HEK293 (cell line): ENCODE data around the gene MAML2.

ENCODE experiments used
- CTCF ChIA-PET: fragments of 350-600 bp; formaldehyde crosslinking; extraction: SDS; loops from one replicate; lab custom pipeline; 2021; ENCODE audit warnings: antibody characterized with exemption; lab: Yijun Ruan, JAX
- POLR2A ChIA-PET: fragments of 300-600 bp; formaldehyde crosslinking; extraction: SDS; loops from one replicate; lab custom pipeline; 2020; ENCODE audit warnings: antibody characterized with exemption, inconsistent platforms; lab: Yijun Ruan, JAX
- H3K27ac ChIP-seq: fragments of 200-500 bp; sonication (Bioruptor generic); 2 replicates; pipeline ENCODE4 v1.5.1; 2014; ENCODE audit warnings: low read depth, low read length, control low read depth, inconsistent platforms; ENCODE audit errors: extremely low read depth
- H3K36me3 ChIP-seq, 2 experiments: fragments of 200-500 bp in 1 of 2; sonication (Bioruptor generic) in 1 of 2; 1 replicate in 1 of 2; 2 replicates in 1 of 2; pipeline ENCODE4 v1.5.1; 2014 to 2017; ENCODE audit warnings: inconsistent platforms in 2 of 2, low read length in 2 of 2; ENCODE audit not compliant: control insufficient read depth in 2 of 2, insufficient read depth in 1 of 2
- H3K4me1 ChIP-seq: fragments of 200-500 bp; sonication (Bioruptor generic); 2 replicates; pipeline ENCODE4 v1.5.1; 2014; ENCODE audit warnings: mild to moderate bottlenecking, low read length, inconsistent platforms; ENCODE audit not compliant: control insufficient read depth, insufficient read depth
- H3K4me3 ChIP-seq: 2 replicates; pipeline ENCODE4 v1.5.1; 2011; ENCODE audit warnings: low read depth, mild to moderate bottlenecking, control low read depth, low read length, moderate library complexity
- H3K9me3 ChIP-seq: fragments of 200-500 bp; sonication (Bioruptor generic); 2 replicates; pipeline ENCODE4 v1.5.1; 2014; ENCODE audit warnings: low read depth, low read length, inconsistent platforms; ENCODE audit not compliant: control insufficient read depth, insufficient read depth
- GLI2 ChIP-seq: fragments of 450-650 bp; formaldehyde crosslinking; IDR thresholded peaks from 2 replicates; pipeline ENCODE4; 2017; ENCODE audit warnings: missing biosample characterization, missing genetic modification characterization, low read depth, borderline replicate concordance
- TCF7L2 ChIP-seq: IDR thresholded peaks from 2 replicates; pipeline ENCODE4 v1.6.1; 2011; ENCODE audit warnings: low read depth, mild to moderate bottlenecking, inconsistent platforms, low read length, moderate library complexity, borderline replicate concordance
- YY1 ChIP-seq: fragments of 450-650 bp; formaldehyde crosslinking; IDR thresholded peaks from 2 replicates; pipeline ENCODE4 v1.5.1; 2018; ENCODE audit warnings: missing biosample characterization, missing genetic modification characterization
- ZBTB7A ChIP-seq: fragments of 450-650 bp; formaldehyde crosslinking; IDR thresholded peaks from 2 replicates; pipeline ENCODE4 v1.5.1; 2016; ENCODE audit warnings: low read depth, missing biosample characterization, missing genetic modification characterization
- ZNF133 ChIP-seq: fragments of 450-650 bp; formaldehyde crosslinking; IDR thresholded peaks from 2 replicates; pipeline ENCODE4 v1.5.1; 2016; ENCODE audit warnings: missing biosample characterization, missing genetic modification characterization
- ZNF138 ChIP-seq: fragments of 450-650 bp; formaldehyde crosslinking; IDR thresholded peaks from 2 replicates; pipeline ENCODE4 v1.5.1; 2016; ENCODE audit warnings: missing biosample characterization, missing genetic modification characterization, borderline replicate concordance
- ZNF174 ChIP-seq: fragments of 450-650 bp; formaldehyde crosslinking; IDR thresholded peaks from 2 replicates; pipeline ENCODE4 v1.5.0; 2017; ENCODE audit warnings: missing biosample characterization, mild to moderate bottlenecking, missing genetic modification characterization
- ZNF37A ChIP-seq: fragments of 450-650 bp; IDR thresholded peaks from 2 replicates; pipeline ENCODE4 v1.5.1; 2018; ENCODE audit warnings: missing biosample characterization, missing genetic modification characterization
- ZNF416 ChIP-seq: fragments of 450-650 bp; formaldehyde crosslinking; IDR thresholded peaks from 2 replicates; pipeline ENCODE4 v1.5.1; 2016; ENCODE audit warnings: missing biosample characterization, missing genetic modification characterization
- ZNF433 ChIP-seq: fragments of 450-650 bp; formaldehyde crosslinking; IDR thresholded peaks from 2 replicates; pipeline ENCODE4 v1.5.1; 2016; ENCODE audit warnings: missing biosample characterization, missing genetic modification characterization, low read depth
- ZNF501 ChIP-seq: fragments of 450-650 bp; formaldehyde crosslinking; IDR thresholded peaks from 2 replicates; pipeline ENCODE4 v1.5.1; 2016; ENCODE audit warnings: missing biosample characterization, missing genetic modification characterization
- ZNF555 ChIP-seq: fragments of 450-650 bp; formaldehyde crosslinking; conservative IDR thresholded peaks from 2 replicates; pipeline ENCODE4 v1.5.1; 2017; ENCODE audit warnings: missing biosample characterization, mild to moderate bottlenecking, missing genetic modification characterization, inconsistent platforms
- ZNF621 ChIP-seq: fragments of 450-650 bp; formaldehyde crosslinking; IDR thresholded peaks from 2 replicates; pipeline ENCODE4 v1.5.1; 2017; ENCODE audit warnings: missing biosample characterization, missing genetic modification characterization
- ZNF658 ChIP-seq: fragments of 450-650 bp; formaldehyde crosslinking; IDR thresholded peaks from 2 replicates; pipeline ENCODE4; 2016; ENCODE audit warnings: missing biosample characterization, missing genetic modification characterization
- ZNF677 ChIP-seq: fragments of 450-650 bp; IDR thresholded peaks from 2 replicates; pipeline ENCODE4 v1.5.0; 2018; ENCODE audit warnings: missing biosample characterization, mild to moderate bottlenecking, missing genetic modification characterization, moderate library complexity
- ZNF707 ChIP-seq: fragments of 450-650 bp; formaldehyde crosslinking; IDR thresholded peaks from 2 replicates; pipeline ENCODE4 v1.5.1; 2016; ENCODE audit warnings: missing biosample characterization, missing genetic modification characterization
- ZNF792 ChIP-seq: fragments of 450-650 bp; formaldehyde crosslinking; IDR thresholded peaks from 2 replicates; pipeline ENCODE4 v1.5.1; 2016; ENCODE audit warnings: missing biosample characterization, missing genetic modification characterization
- TF ChIP-seq, protein P1 (sequence below): fragments of 450-650 bp; formaldehyde crosslinking; IDR thresholded peaks from 2 replicates; pipeline ENCODE4 v1.5.1; 2016; ENCODE audit warnings: missing biosample characterization, missing genetic modification characterization, low read depth
- TF ChIP-seq, protein P2 (sequence below): fragments of 450-650 bp; formaldehyde crosslinking; IDR thresholded peaks from 2 replicates; pipeline ENCODE4 v1.5.1; 2017; ENCODE audit warnings: missing biosample characterization, missing genetic modification characterization
- TF ChIP-seq, protein P3 (sequence below): fragments of 450-650 bp; formaldehyde crosslinking; IDR thresholded peaks from 2 replicates; pipeline ENCODE4 v1.5.1; 2016; ENCODE audit warnings: missing biosample characterization, missing genetic modification characterization
- TF ChIP-seq, protein P4 (sequence below): fragments of 450-650 bp; formaldehyde crosslinking; IDR thresholded peaks from 2 replicates; pipeline ENCODE4 v1.5.1; 2016; ENCODE audit warnings: missing biosample characterization, missing genetic modification characterization
- TF ChIP-seq, protein P5 (sequence below): fragments of 450-650 bp; formaldehyde crosslinking; IDR thresholded peaks from 2 replicates; pipeline ENCODE4 v1.5.1; 2016; ENCODE audit warnings: missing biosample characterization, missing genetic modification characterization

MAML2 gene

DNA sequence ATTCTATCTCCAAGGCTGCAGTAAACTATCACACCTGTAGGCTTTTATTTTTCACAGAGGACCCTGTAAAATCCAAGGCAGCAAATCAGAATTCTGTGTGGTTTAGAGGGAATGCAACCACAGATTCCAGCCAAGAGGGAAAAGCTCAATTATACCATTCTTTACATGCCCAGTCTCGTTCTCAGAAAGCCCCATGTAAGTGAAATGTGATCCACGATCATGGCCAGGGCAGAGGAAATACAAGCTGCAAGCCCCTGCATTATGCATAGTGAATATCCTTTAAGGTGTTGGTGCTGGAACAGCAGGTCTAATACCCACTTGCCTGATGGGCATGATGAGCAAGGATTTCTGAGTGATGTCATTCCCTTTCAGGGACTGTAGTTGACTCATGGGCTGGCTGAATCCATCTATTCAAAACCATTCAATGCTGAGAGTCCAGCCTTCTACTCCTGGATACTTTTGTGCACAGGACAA, 220.4 kb downstream of the MAML2 start (continued):
- TF ChIP-seq, protein P1, sequence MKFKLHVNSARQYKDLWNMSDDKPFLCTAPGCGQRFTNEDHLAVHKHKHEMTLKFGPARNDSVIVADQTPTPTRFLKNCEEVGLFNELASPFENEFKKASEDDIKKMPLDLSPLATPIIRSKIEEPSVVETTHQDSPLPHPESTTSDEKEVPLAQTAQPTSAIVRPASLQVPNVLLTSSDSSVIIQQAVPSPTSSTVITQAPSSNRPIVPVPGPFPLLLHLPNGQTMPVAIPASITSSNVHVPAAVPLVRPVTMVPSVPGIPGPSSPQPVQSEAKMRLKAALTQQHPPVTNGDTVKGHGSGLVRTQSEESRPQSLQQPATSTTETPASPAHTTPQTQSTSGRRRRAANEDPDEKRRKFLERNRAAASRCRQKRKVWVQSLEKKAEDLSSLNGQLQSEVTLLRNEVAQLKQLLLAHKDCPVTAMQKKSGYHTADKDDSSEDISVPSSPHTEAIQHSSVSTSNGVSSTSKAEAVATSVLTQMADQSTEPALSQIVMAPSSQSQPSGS (tag by site-specific recombination): 0 out of 2 replicates have a peak, but pooled peaks have one; percentile 64
- TF ChIP-seq, protein P2, sequence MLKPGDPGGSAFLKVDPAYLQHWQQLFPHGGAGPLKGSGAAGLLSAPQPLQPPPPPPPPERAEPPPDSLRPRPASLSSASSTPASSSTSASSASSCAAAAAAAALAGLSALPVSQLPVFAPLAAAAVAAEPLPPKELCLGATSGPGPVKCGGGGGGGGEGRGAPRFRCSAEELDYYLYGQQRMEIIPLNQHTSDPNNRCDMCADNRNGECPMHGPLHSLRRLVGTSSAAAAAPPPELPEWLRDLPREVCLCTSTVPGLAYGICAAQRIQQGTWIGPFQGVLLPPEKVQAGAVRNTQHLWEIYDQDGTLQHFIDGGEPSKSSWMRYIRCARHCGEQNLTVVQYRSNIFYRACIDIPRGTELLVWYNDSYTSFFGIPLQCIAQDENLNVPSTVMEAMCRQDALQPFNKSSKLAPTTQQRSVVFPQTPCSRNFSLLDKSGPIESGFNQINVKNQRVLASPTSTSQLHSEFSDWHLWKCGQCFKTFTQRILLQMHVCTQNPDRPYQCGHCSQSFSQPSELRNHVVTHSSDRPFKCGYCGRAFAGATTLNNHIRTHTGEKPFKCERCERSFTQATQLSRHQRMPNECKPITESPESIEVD (tag by site-specific recombination): peak; percentile 51; the same call in 1 of the 2 replicates
- TF ChIP-seq, all 188 proteins: peak for 13

DNA sequence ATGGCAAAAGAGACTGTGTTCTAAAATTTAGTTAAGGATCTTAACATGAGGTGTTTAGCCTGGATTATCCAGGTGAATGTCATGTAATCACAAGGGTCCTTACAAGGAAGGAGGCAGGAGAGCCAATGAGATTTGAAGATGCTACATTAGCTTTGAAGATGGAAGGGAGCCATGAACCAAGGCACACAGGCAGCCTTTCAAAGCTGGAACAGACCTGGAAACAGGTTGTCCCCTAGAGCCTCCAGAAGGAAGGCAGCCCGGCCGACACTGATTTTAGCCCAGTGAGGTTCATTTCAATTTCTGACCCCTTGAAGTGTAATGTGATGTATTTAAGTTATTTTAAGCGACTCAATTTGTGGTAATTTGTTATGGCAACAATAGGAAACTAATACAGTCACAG, 223.8 kb downstream of the MAML2 start:
- TF ChIP-seq, protein P3, sequence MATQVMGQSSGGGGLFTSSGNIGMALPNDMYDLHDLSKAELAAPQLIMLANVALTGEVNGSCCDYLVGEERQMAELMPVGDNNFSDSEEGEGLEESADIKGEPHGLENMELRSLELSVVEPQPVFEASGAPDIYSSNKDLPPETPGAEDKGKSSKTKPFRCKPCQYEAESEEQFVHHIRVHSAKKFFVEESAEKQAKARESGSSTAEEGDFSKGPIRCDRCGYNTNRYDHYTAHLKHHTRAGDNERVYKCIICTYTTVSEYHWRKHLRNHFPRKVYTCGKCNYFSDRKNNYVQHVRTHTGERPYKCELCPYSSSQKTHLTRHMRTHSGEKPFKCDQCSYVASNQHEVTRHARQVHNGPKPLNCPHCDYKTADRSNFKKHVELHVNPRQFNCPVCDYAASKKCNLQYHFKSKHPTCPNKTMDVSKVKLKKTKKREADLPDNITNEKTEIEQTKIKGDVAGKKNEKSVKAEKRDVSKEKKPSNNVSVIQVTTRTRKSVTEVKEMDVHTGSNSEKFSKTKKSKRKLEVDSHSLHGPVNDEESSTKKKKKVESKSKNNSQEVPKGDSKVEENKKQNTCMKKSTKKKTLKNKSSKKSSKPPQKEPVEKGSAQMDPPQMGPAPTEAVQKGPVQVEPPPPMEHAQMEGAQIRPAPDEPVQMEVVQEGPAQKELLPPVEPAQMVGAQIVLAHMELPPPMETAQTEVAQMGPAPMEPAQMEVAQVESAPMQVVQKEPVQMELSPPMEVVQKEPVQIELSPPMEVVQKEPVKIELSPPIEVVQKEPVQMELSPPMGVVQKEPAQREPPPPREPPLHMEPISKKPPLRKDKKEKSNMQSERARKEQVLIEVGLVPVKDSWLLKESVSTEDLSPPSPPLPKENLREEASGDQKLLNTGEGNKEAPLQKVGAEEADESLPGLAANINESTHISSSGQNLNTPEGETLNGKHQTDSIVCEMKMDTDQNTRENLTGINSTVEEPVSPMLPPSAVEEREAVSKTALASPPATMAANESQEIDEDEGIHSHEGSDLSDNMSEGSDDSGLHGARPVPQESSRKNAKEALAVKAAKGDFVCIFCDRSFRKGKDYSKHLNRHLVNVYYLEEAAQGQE: no peak
- no peak for TF ChIP-seq ZNF37A (tag by site-specific recombination)
- no peak for TF ChIP-seq ZBTB7A (tag by site-specific recombination)
- TF ChIP-seq ZNF555 (tag by site-specific recombination): no peak
- TF ChIP-seq ZNF501 (tag by site-specific recombination): no peak
- TF ChIP-seq ZNF133: no peak
- TF ChIP-seq YY1: no peak
- TF ChIP-seq ZNF433 (tag by site-specific recombination): no peak
- no peak for TF ChIP-seq ZNF138
- TF ChIP-seq ZNF658: no peak
- no peak for TF ChIP-seq GLI2 (tag by site-specific recombination)
- TF ChIP-seq, protein P4, sequence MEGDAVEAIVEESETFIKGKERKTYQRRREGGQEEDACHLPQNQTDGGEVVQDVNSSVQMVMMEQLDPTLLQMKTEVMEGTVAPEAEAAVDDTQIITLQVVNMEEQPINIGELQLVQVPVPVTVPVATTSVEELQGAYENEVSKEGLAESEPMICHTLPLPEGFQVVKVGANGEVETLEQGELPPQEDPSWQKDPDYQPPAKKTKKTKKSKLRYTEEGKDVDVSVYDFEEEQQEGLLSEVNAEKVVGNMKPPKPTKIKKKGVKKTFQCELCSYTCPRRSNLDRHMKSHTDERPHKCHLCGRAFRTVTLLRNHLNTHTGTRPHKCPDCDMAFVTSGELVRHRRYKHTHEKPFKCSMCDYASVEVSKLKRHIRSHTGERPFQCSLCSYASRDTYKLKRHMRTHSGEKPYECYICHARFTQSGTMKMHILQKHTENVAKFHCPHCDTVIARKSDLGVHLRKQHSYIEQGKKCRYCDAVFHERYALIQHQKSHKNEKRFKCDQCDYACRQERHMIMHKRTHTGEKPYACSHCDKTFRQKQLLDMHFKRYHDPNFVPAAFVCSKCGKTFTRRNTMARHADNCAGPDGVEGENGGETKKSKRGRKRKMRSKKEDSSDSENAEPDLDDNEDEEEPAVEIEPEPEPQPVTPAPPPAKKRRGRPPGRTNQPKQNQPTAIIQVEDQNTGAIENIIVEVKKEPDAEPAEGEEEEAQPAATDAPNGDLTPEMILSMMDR (tag by site-specific recombination): no peak
- no peak for TF ChIP-seq ZNF174
- TF ChIP-seq ZNF792 (tag by site-specific recombination): no peak
- no peak for TF ChIP-seq ZNF677 (tag by site-specific recombination)
- TF ChIP-seq, protein P5, sequence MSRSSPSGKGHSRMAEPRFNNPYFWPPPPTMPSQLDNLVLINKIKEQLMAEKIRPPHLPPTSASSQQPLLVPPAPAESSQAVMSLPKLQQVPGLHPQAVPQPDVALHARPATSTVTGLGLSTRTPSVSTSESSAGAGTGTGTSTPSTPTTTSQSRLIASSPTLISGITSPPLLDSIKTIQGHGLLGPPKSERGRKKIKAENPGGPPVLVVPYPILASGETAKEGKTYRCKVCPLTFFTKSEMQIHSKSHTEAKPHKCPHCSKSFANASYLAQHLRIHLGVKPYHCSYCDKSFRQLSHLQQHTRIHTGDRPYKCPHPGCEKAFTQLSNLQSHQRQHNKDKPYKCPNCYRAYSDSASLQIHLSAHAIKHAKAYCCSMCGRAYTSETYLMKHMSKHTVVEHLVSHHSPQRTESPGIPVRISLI (tag by site-specific recombination): no peak
- no peak for TF ChIP-seq ZNF707 (tag by site-specific recombination)
- TF ChIP-seq ZNF416: no peak
- TF ChIP-seq TCF7L2: no peak
- no peak for TF ChIP-seq ZNF621 (tag by site-specific recombination)
- POLR2A ChIA-PET: no interaction called here
- CTCF ChIA-PET: no interaction called here

More for the DNA sequence above, 223.8 kb downstream of the MAML2 start:
- Histone ChIP-seq H3K4me3 (no peak overlapping the region), H3K27ac (no peak overlapping the region), H3K36me3 (no peaks in the 10 kb centered on the region), H3K4me1 (no peaks in the 10 kb centered on the region), H3K9me3 (no peaks in the 10 kb centered on the region)
